Ascending aorta (tissue), 2 donors: Measurements from ENCODE around the gene WDR62. TPM values are rescaled to one million over a fixed set of nuclear protein-coding genes. Genes with fewer than 3 reads are reported as not detected.

Source experiments
- DNase-seq, 2 donors: peaks; one replicate each; pipeline ENCODE4 v3.0.0-alpha.2; 2019; ENCODE audit warnings: low spot score in 2 of 2
- H3K27ac ChIP-seq, 2 donors: fragments of 200-600 bp; sonication (generic); one replicate each; pipeline ENCODE4 v1.5.1; 2016 to 2017; ENCODE audit warnings: mild to moderate bottlenecking in 1 of 2
- H3K27me3 ChIP-seq: fragments of 200-600 bp; sonication (generic); one replicate; pipeline ENCODE4 v1.5.1; 2017
- H3K36me3 ChIP-seq, 2 donors: fragments of 200-600 bp; sonication (generic); one replicate each; pipeline ENCODE4 v1.5.1; 2016
- H3K4me1 ChIP-seq, 2 donors: fragments of 200-600 bp; sonication (generic); one replicate each; pipeline ENCODE4 v1.5.1; 2016 to 2017; ENCODE audit warnings: mild to moderate bottlenecking in 1 of 2
- H3K4me3 ChIP-seq, 2 donors: fragments of 200-600 bp; sonication (generic); one replicate each; pipeline ENCODE4 v1.5.1; 2016 to 2017; ENCODE audit warnings: mild to moderate bottlenecking in 1 of 2
- H3K9me3 ChIP-seq, 2 donors: fragments of 200-600 bp; sonication (generic); one replicate each; pipeline ENCODE4 v1.5.1; 2016
- intact Hi-C: fragments of 100-400 bp; cut with DNase I; formaldehyde crosslinking; loops from one replicate; pipeline ENCODE4 v1.15.1; 2023
- total RNA-seq: library from RNA; depleted of rRNA; stranded (reverse); fragments of >200 nt; gene quantifications from one replicate; pipeline ENCODE4 v1.1.0, GENCODE V29; 2016
- TF ChIP-seq, protein P1 (sequence below), 3 experiments: fragments of 200-600 bp in 2 of 3; fragments of 450-650 bp in 1 of 3; sonication (generic) in 2 of 3; IDR thresholded peaks; one replicate each; pipeline ENCODE4 v1.5.1; 2016 to 2019; ENCODE audit warnings: antibody characterized with exemption in 3 of 3, mild to moderate bottlenecking in 1 of 3, moderate library complexity in 1 of 3

WDR62 gene
- total RNA-seq, 1 donor from 2014 or later, result not detected

DNA sequence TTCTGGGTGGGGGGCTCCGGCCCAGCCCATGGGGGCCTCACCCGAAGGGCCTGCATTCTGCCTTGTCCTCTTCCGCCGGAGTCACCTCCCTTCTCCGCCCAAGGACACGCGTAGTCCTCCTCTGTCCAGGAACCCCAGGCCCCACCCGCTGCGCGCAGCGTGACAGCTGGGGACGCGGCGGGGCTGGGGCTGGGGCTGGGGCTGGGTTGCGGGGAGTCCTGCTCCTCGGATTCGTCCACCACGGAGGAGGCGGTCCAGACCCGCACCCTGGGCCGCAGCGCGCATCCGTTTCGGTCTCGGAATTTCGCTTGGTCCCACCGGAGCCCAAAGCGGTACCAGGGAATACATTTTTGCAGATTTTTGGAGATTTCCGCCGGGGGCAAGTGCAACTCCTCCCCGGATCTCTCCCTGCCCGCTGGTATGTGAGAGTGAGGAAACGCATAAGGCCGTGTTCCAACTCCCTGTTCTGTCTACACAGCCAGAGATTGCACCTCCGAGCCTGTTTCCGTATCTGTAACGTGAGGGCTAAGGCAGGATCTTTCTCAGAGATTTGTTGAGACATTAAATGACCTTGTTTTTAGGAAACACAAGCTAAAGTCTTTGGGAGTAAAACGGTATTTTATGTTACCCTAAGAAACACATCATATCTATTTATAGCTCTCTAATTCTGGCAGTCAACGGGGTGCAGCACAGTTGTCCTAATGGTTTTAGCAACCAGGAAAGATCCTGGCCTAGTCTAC, 97.8 kb downstream of the WDR62 start, which contains the start of gene COX7A1:
Gene COX7A1, minus strand, starts transcription at position 96 of the 740 bp plus-strand sequence. Its CDS starts 40 bp downstream, at position 56.
- TF ChIP-seq, protein P1, sequence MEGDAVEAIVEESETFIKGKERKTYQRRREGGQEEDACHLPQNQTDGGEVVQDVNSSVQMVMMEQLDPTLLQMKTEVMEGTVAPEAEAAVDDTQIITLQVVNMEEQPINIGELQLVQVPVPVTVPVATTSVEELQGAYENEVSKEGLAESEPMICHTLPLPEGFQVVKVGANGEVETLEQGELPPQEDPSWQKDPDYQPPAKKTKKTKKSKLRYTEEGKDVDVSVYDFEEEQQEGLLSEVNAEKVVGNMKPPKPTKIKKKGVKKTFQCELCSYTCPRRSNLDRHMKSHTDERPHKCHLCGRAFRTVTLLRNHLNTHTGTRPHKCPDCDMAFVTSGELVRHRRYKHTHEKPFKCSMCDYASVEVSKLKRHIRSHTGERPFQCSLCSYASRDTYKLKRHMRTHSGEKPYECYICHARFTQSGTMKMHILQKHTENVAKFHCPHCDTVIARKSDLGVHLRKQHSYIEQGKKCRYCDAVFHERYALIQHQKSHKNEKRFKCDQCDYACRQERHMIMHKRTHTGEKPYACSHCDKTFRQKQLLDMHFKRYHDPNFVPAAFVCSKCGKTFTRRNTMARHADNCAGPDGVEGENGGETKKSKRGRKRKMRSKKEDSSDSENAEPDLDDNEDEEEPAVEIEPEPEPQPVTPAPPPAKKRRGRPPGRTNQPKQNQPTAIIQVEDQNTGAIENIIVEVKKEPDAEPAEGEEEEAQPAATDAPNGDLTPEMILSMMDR (IDR thresholded peaks at IDR 0.05), result no peak
- intact Hi-C loops, result loop anchor here (1.0 to 5.0 kb wide), 4 partner anchors 18 to 395 kb away; partner anchors contain the start of genes HSPB6, PROSER3, ZNF146 and ZNF565
- Histone ChIP-seq H3K27me3 (no peaks in the 10 kb centered on the region), H3K4me3 (peak within 1 kb of the TSS; percentile 74 to 96), H3K36me3 (peaks cover 29 to 31% of the 10 kb centered on the region in 2 donors), H3K27ac (peak within 1 kb of the TSS; percentile 99 to 100), H3K9me3 (no peaks in the 10 kb centered on the region), H3K4me1 (peaks cover 4 to 17% of the 10 kb centered on the region in 2 donors)
- peak; percentile 59 to 85 for DNase-seq

DNA sequence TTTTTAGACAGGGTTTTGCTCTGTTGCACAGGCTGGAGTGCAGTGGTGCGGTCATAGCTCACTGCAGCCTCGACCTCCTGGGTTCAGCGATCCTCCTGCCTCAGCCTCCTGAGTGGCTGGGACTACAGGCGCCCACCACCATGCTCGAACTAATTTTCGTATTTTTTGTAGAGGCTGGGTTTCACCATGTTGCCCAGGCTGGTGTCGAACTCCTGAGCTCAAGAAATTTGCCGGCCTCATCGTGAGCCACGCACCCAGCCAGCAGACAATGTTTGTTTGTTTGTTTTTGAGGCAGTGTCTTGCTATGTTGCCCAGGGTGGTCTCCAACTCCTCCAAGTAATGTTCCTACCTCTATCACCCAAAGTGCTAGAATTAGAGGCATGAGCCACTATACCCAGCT, 98.4 kb downstream of the WDR62 start:
- DNase-seq, result no peak
- H3K4me3 ChIP-seq, result peak overlapping the region; percentile 74 to 96
- H3K27me3 ChIP-seq, result no peaks in the 10 kb centered on the region
- peaks cover 4 to 17% of the 10 kb centered on the region in 2 donors for H3K4me1 ChIP-seq
- intact Hi-C loops, result loop anchor here (2.0 to 5.0 kb wide), 2 partner anchors 62 to 396 kb away; partner anchors contain the start of genes HSPB6, PROSER3, ZNF146 and ZNF565
- H3K36me3 ChIP-seq, result peaks cover 23 to 25% of the 10 kb centered on the region in 2 donors
- TF ChIP-seq, protein P1 (IDR thresholded peaks at IDR 0.05), result no peak
- no peaks in the 10 kb centered on the region for H3K9me3 ChIP-seq
- H3K27ac ChIP-seq, result peak overlapping the region; percentile 99 to 100

Other genes starting within 250 kb of the WDR62 start
- not detected for gene PRODH2, start 242.1 kb upstream of the WDR62 start, total RNA-seq
- not detected for gene NPHS1, start 202.4 kb upstream of the WDR62 start, total RNA-seq
- gene KIRREL2, start 198.0 kb upstream of the WDR62 start, total RNA-seq, result not detected
- gene APLP1, start 186.3 kb upstream of the WDR62 start, total RNA-seq, result 0.21 TPM
- 3.7 TPM for gene NFKBID, start 154.4 kb upstream of the WDR62 start, total RNA-seq
- gene HCST, start 152.4 kb upstream of the WDR62 start, total RNA-seq, result not detected
- 31.5 TPM for gene TYROBP, start 146.6 kb upstream of the WDR62 start, total RNA-seq
- gene LRFN3, start 118.5 kb upstream of the WDR62 start, total RNA-seq, result 26.6 TPM
- gene SDHAF1, start 59.7 kb upstream of the WDR62 start, total RNA-seq, result 107 TPM
- not detected for gene SYNE4, start 46.1 kb upstream of the WDR62 start, total RNA-seq
- 35.3 TPM for gene ALKBH6, start 40.7 kb upstream of the WDR62 start, total RNA-seq
- gene CLIP3, start 22.0 kb upstream of the WDR62 start, total RNA-seq, result 43.2 TPM
- not detected for gene THAP8, start 612 bp upstream of the WDR62 start, total RNA-seq
- gene OVOL3, start 56.2 kb downstream of the WDR62 start, total RNA-seq, result not detected
- 21.0 TPM for gene POLR2I, start 60.0 kb downstream of the WDR62 start, total RNA-seq
- 129 TPM for gene TBCB, start 60.6 kb downstream of the WDR62 start, total RNA-seq
- gene CAPNS1, start 85.2 kb downstream of the WDR62 start, total RNA-seq, result 168 TPM
- 51.2 TPM for gene COX7A1, start 97.5 kb downstream of the WDR62 start, total RNA-seq
- gene ZNF565, start 159.8 kb downstream of the WDR62 start, total RNA-seq, result 1.9 TPM
- 21.2 TPM for gene ZNF146, start 160.2 kb downstream of the WDR62 start, total RNA-seq